GM19023 (cell line): Measurements from ENCODE around the gene RGS3.
"Not testable (repeated sequence)": the region's sequence is repeated elsewhere in the genome, so short reads cannot be mapped to it uniquely, and the experiment has no call there.

ENCODE experiments used
- ATAC-seq: cut with Tn5 transposase; IDR thresholded peaks from one replicate; pipeline ENCODE4 v1.9.1; 2021; ENCODE audit warnings: mild to moderate bottlenecking, moderate library complexity; ENCODE audit not compliant: unreplicated experiment

Gene RGS3

DNA sequence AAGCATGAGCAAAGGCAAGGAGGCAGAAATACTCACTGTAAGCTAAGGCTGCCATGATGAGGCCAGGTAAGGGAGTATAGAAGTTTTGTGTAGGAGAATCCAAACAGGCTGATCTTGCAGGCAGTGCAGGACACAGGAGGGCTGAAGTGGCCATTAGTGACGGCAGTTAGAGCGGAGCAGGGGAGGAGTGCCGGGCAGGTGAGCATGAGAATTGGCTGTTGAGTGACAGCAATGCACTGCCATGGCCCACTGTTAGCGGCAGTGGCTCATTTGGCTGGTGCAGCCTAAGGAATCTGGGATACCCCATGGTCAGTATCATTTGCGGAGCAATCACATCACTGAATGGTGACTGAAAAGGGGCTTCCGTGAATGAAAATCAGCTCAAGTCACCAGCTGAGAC, 22.8 kb downstream of the RGS3 start:
- no peak for ATAC-seq

GRCh38 chr9:113488071-113488470, 24.5 kb downstream of the RGS3 start:
- no peak for ATAC-seq

- no peak for ATAC-seq
These were observed 25.0 kb downstream of the RGS3 start for GRCh38 chr9:113488490-113488889.

GRCh38 chr9:113491147-113491546, 27.6 kb downstream of the RGS3 start:
- not testable (repeated sequence) for ATAC-seq

- ATAC-seq = no peak
These were observed 29.0 kb downstream of the RGS3 start for GRCh38 chr9:113492343-113493202.

DNA sequence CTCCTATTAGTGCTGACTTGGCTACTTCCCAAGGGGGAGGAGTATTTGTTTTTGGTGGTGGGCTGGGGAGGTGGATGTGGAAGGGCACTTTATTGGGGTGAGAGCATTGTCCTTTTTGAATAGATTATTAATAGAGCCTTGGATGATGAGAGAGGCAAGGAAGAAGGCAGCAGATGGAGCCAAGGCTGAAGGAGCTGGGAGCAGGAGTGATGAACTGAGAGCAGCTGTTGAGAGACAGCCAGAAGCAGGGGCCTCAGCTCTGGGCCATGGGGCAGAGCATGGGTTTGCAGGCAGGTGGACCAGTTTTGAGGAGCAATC, 29.6 kb downstream of the RGS3 start:
- ATAC-seq = no peak

DNA sequence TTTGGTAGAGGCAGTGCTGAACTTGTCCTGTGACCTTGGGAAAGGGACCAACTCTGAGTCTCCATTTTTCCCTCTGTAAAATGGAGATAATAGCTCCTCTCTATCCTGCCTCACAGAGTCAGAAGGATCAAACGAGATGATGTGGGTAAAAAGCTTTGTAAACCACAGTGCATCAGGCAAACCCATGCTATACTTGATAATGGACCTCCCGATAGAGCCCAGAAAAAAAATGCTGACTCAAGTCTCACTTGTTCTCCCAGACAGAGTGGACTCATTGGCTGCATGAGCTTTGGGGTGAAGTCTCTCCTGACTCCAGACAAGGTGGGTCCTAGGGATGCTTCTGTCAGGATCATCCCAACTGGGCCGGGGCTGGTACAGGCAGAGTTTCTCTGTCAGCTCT, 32.0 kb downstream of the RGS3 start:
- ATAC-seq = no peak

DNA sequence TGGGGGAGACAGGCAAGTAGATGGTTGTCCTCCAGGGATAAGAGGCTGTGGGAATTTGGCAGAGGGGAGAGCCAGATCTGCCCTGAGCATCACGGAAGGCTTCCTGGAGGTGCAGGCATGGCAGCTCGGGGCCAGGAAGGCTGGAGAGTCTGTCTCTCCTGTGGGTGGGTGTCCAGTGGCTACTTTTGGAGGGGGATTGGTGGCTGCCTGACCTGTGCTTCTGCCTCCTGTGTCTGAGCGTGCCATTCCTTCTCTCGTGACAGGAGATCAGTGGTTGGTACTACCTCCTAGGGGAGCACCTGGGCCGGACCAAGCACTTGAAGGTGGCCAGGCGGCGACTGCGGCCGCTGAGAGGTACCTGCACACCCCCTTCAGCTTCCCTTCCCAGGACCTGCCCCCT, 33.5 kb downstream of the RGS3 start:
- no peak for ATAC-seq

DNA sequence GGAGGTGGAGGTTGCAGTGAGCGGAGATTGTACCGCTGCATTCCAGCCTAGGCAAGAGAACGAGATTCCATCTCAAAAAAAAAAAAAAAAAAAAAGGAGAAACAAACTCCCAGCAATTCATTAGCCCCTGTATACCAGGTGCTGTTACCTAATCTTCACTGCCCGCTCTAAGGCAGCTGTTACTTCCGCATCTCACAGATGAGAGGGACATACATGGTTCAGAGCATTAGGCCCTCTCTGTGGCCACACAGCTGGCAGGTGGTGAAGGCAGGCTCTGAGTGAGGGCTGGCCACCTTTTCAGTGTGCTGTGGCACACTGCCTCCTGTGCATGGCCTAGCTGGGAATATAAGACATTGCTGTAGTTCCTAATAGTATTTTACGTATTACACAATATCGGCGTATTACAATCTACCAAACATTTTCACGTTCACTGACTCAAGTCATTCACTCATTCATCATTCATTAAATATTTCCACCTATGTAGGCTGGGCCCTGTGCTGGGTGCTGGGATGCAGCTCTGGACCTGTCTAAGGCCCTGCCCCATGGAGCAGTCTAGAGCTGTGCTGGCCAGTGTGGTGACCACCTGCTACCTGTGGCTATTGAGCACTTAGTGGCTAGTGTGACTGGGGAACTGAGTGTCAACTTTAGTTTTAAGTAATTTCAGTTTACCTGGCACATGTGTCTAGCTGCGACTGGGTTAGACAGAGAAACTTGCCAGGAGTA, 35.8 kb downstream of the RGS3 start:
- ATAC-seq = no peak

- ATAC-seq = no peak
These were observed 36.5 kb downstream of the RGS3 start for GRCh38 chr9:113499876-113500497.

DNA sequence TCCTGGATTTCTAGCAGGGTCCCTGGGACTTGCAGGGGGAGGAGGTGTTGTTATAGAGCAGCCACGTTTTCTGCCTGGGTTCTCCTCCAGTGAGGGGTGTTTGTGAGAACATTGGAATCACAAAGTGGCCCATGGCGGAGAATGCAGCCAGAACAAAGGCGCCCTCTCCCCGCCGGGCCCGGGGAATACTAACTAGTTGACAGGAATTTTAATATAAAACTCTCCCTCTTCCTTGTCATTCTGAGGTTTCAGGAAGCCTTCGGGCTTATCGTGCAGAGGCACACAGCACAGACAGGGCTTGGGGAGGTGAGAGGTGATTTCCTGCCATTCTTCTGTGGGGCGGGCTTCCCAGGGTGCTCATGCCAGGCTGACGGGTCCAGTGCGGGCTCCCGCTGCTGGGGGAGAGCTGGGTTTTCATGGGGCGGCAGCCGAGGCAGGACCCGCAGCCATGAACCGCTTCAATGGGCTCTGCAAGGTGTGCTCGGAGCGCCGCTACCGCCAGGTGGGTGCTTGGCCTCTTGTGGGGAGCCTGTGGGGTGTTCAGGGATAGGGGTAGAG, 37.7 kb downstream of the RGS3 start:
- ATAC-seq = no peak

GRCh38 chr9:113501852-113502251, 38.3 kb downstream of the RGS3 start:
- no peak for ATAC-seq

GRCh38 chr9:113502427-113503034, 39.0 kb downstream of the RGS3 start:
- ATAC-seq = no peak

GRCh38 chr9:113503131-113503541, 39.6 kb downstream of the RGS3 start:
- no peak for ATAC-seq

DNA sequence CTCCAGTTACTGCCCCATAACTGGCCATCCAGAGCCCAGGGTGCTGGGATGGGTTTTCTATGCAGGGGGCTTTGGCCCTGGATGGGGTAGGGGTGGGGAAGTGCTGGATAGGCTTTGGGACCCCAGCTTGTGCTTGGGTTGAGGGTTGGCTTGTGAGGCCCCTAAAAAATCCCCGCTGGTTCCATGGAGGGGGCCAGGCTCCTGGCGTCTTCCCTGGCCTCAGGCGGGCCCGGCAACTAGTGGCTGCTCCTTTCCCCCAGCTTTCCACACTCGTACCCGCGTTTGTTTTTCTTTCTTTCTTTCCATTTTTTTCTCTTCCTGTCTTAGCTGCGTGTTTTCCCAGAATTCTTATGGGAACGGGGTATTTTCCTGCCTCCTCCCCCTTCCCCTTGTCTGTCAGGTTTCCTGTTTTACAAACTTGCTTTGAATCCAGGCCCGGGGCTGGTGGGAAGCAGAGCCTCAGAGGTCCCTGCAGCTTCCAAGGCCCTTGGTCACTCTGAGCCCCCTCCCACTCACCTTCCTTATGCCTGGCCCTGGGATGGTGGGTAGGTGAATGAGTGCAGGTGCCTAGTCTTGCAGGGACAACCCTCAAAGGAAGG, 40.2 kb downstream of the RGS3 start:
- ATAC-seq = no peak

DNA sequence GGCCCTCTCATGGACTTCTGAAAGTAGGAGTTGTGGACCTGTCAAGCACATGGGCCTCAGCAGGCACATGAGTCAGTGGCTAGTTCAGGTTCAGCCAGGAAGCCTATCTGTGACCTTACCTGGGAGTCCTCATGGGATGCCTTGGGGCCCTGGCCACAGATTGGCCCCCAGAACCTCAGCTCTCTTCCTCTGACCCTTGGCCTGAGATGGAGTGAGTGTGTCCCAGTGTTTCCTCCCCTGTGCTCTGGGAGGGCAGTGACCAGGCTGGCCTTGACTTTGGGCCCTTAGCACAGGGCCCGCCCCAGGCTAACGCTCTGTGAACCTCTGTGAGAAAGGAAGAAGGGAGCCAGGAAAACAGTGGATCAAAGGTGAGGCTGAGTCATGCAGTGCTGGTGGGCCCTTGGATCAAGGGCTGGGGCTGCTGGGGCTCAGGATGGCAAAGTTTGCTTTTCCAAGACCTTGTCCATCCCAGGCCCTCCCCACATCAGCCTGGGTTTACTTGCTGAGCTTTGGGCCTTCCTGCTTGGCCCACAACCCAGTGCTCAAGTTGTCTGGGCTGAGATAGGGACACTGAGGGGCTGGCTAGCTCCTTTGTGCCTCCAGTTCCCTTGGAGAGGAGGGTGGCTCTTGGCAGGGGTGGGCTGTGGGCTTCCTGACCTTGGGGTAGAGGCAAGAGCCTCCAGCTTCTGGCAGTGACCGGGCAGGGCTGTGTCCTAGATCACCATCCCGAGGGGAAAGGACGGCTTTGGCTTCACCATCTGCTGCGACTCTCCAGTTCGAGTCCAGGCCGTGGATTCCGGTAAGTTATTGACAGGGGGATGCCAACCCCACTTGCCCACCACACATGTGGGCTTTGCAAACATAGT, 41.4 kb downstream of the RGS3 start:
- no peak for ATAC-seq

- ATAC-seq = no peak
These were observed 42.6 kb downstream of the RGS3 start for GRCh38 chr9:113506090-113506589.

GRCh38 chr9:113507256-113507655, 43.7 kb downstream of the RGS3 start:
- no peak for ATAC-seq

GRCh38 chr9:113508111-113508749, 44.7 kb downstream of the RGS3 start:
- ATAC-seq = no peak
